GM12874 (cell line): ENCODE data around the gene DCAF15.

Experiments
- CTCF ChIP-seq: IDR thresholded peaks from 2 replicates; pipeline ENCODE4 v1.5.1; 2011; ENCODE audit warnings: low read depth, mild to moderate bottlenecking, control low read depth, low read length, moderate library complexity; ENCODE audit not compliant: insufficient read depth

The DCAF15 gene

GRCh38 chr19:13976446-13976845, 24.1 kb downstream of the DCAF15 start:
- no peak for TF ChIP-seq CTCF

GRCh38 chr19:13977803-13978202, 25.5 kb downstream of the DCAF15 start:
- no peak for TF ChIP-seq CTCF

GRCh38 chr19:13978351-13979243, 26.3 kb downstream of the DCAF15 start:
- TF ChIP-seq CTCF, result no peak

GRCh38 chr19:13979244-13979615, 26.9 kb downstream of the DCAF15 start:
- TF ChIP-seq CTCF, result no peak

GRCh38 chr19:13979686-13980085, 27.4 kb downstream of the DCAF15 start:
- TF ChIP-seq CTCF, result no peak

GRCh38 chr19:13980340-13980739, 28.0 kb downstream of the DCAF15 start:
- no peak for TF ChIP-seq CTCF

- TF ChIP-seq CTCF, result no peak
These were observed 28.7 kb downstream of the DCAF15 start for GRCh38 chr19:13981021-13981420.

GRCh38 chr19:13981467-13981866, 29.2 kb downstream of the DCAF15 start:
- TF ChIP-seq CTCF, result no peak
